SK-N-SH (cell line): ENCODE measurements around the gene C1S. TPM values are rescaled to one million over a fixed set of nuclear protein-coding genes. Genes with fewer than 3 reads are reported as not detected.

Source experiments
- CTCF ChIA-PET: fragments of 300-600, 350-600 bp; formaldehyde crosslinking; extraction: SDS; loops from one replicate; lab custom pipeline; 2021; lab: Yijun Ruan, JAX
- POLR2A ChIA-PET: fragments of 350-600 bp; sonication (Branson Sonifier 250); formaldehyde crosslinking; extraction: SDS; loops from one replicate; lab custom pipeline; 2020; ENCODE audit warnings: antibody characterized with exemption, inconsistent platforms; lab: Yijun Ruan, JAX
- DNase-seq: peaks from one replicate; pipeline ENCODE4 v3.0.0; 2012
- H2AFZ ChIP-seq: fragments of 200-600 bp; sonication (generic); 2 replicates; pipeline ENCODE4 v1.8.1; 2016; ENCODE audit warnings: antibody characterized with exemption, mild to moderate bottlenecking, low read depth
- H3F3A ChIP-seq: fragments of 200-600 bp; sonication (generic); replicated peaks from 2 replicates; pipeline ENCODE3; 2016; ENCODE audit warnings: antibody characterized with exemption, mild to moderate bottlenecking; ENCODE audit not compliant: insufficient read depth
- H3K27ac ChIP-seq, 2 experiments: fragments of 200-500 bp in 1 of 2; fragments of 200-600 bp in 1 of 2; sonication (Bioruptor generic) in 1 of 2; sonication (generic), shearing (Covaris generic) in 1 of 2; 2 replicates each; pipeline versions ENCODE4 v1.5.1 to v1.6.1; 2014 to 2016; ENCODE audit warnings: low read depth in 2 of 2, inconsistent platforms in 1 of 2, low read length in 1 of 2, mild to moderate bottlenecking in 1 of 2, mixed read lengths in 1 of 2
- H3K27me3 ChIP-seq: fragments of 200-600 bp; sonication (generic), shearing (Covaris generic); 2 replicates; pipeline ENCODE4 v1.6.1; 2016; ENCODE audit warnings: mixed run types; ENCODE audit not compliant: insufficient read depth
- H3K36me3 ChIP-seq, 2 experiments: fragments of 200-500 bp in 1 of 2; fragments of 200-600 bp in 1 of 2; sonication (Bioruptor generic) in 1 of 2; sonication (generic) in 1 of 2; replicated peaks in 1 of 2; 2 replicates each; pipeline versions ENCODE3 to v1.5.1; 2014 to 2016; ENCODE audit warnings: low read length in 1 of 2, mild to moderate bottlenecking in 1 of 2; ENCODE audit not compliant: insufficient read depth in 2 of 2, control insufficient read depth in 1 of 2
- H3K4me1 ChIP-seq, 2 experiments: fragments of 200-500 bp in 1 of 2; fragments of 200-600 bp in 1 of 2; sonication (Bioruptor generic) in 1 of 2; sonication (generic), shearing (Covaris generic) in 1 of 2; 2 replicates each; pipeline versions ENCODE4 v1.5.1 to v1.6.1; 2014 to 2016; ENCODE audit warnings: low read depth in 1 of 2, low read length in 1 of 2, mixed run types in 1 of 2; ENCODE audit not compliant: insufficient read depth in 2 of 2, control insufficient read depth in 1 of 2
- H3K4me2 ChIP-seq: fragments of 200-600 bp; sonication (generic), shearing (Covaris generic); 2 replicates; pipeline ENCODE4 v1.6.1; 2017; ENCODE audit warnings: mixed run types
- H3K4me3 ChIP-seq, 2 experiments: fragments of 200-500 bp in 1 of 2; fragments of 200-600 bp in 1 of 2; sonication (Bioruptor generic) in 1 of 2; sonication (generic), shearing (Covaris generic) in 1 of 2; 2 replicates each; pipeline versions ENCODE4 v1.5.1 to v1.8.1; 2014 to 2016; ENCODE audit warnings: low read depth in 2 of 2, inconsistent platforms in 1 of 2, low read length in 1 of 2, mild to moderate bottlenecking in 1 of 2, mixed read lengths in 1 of 2, moderate library complexity in 1 of 2
- H3K79me2 ChIP-seq: fragments of 200-600 bp; sonication (generic); 2 replicates; pipeline ENCODE4 v1.8.1; 2017; ENCODE audit warnings: mild to moderate bottlenecking; ENCODE audit not compliant: insufficient read depth
- H3K9ac ChIP-seq: fragments of 200-600 bp; sonication (generic); 2 replicates; pipeline ENCODE4 v1.6.1; 2017; ENCODE audit warnings: mixed run types
- H3K9me2 ChIP-seq: fragments of 200-600 bp; sonication (generic); 2 replicates; pipeline ENCODE4 v1.6.1; 2017; ENCODE audit warnings: mixed run types
- H3K9me3 ChIP-seq: fragments of 200-600 bp; sonication (generic); 2 replicates; pipeline ENCODE4 v1.6.1; 2017; ENCODE audit warnings: mixed run types, mild to moderate bottlenecking, moderate library complexity
- H4K20me1 ChIP-seq: fragments of 200-600 bp; sonication (generic); 2 replicates; pipeline ENCODE4 v1.6.1; 2017; ENCODE audit warnings: mild to moderate bottlenecking, mixed run types; ENCODE audit not compliant: insufficient read depth
- CHD2 ChIP-seq: fragments of 150-350 bp; IDR thresholded peaks from 2 replicates; pipeline ENCODE4 v1.6.1; 2018; ENCODE audit warnings: low read length; ENCODE audit not compliant: partially characterized antibody
- CTCF ChIP-seq: fragments of 200-600 bp; sonication (generic); IDR thresholded peaks from 2 replicates; pipeline ENCODE4 v1.6.1; 2017; ENCODE audit warnings: antibody characterized with exemption, mild to moderate bottlenecking, moderate library complexity
- FOSL2 ChIP-seq: IDR thresholded peaks from 2 replicates; pipeline ENCODE4 v1.4.0; 2012; ENCODE audit warnings: low read depth, mild to moderate bottlenecking, moderate library complexity, borderline replicate concordance
- FOXJ3 ChIP-seq: sonication (generic); formaldehyde crosslinking; IDR thresholded peaks from 2 replicates; pipeline ENCODE4 v1.5.1; 2020; ENCODE audit warnings: mild to moderate bottlenecking, missing genetic modification reagents
- FOXM1 ChIP-seq: IDR thresholded peaks from 2 replicates; pipeline ENCODE4 v1.4.0; 2012; ENCODE audit warnings: low read depth, mild to moderate bottlenecking
- GABPA ChIP-seq: IDR thresholded peaks from 2 replicates; pipeline ENCODE4 v1.4.0; 2012; ENCODE audit warnings: low read depth, mild to moderate bottlenecking
- IRF3 ChIP-seq: fragments of 150-350 bp; IDR thresholded peaks from 2 replicates; pipeline ENCODE4 v1.6.1; 2016; ENCODE audit warnings: mild to moderate bottlenecking, low read depth, low read length
- MEF2A ChIP-seq: IDR thresholded peaks from 2 replicates; pipeline ENCODE4 v1.4.0; 2012; ENCODE audit warnings: low read depth, borderline replicate concordance
- MXI1 ChIP-seq: IDR thresholded peaks from 2 replicates; pipeline ENCODE4 v1.6.1; 2012; ENCODE audit warnings: mild to moderate bottlenecking, low read depth, low read length, improper control_type of control experiment
- NFIC ChIP-seq: IDR thresholded peaks from 2 replicates; pipeline ENCODE4 v1.4.0; 2012; ENCODE audit warnings: borderline replicate concordance
- NRF1 ChIP-seq: IDR thresholded peaks from 2 replicates; pipeline ENCODE4 v1.6.1; 2012; ENCODE audit warnings: low read depth, mild to moderate bottlenecking, low read length
- RAD21 ChIP-seq: IDR thresholded peaks from 2 replicates; pipeline ENCODE4 v1.6.1; 2012; ENCODE audit warnings: mild to moderate bottlenecking, low read length
- RCOR1 ChIP-seq: fragments of 150-350 bp; IDR thresholded peaks from 2 replicates; pipeline ENCODE4 v1.6.1; 2017; ENCODE audit warnings: antibody characterized with exemption, low read length
- REST ChIP-seq: IDR thresholded peaks from 2 replicates; pipeline ENCODE4 v1.6.1; 2012; ENCODE audit warnings: mild to moderate bottlenecking, low read depth, low read length, moderate library complexity
- RXRA ChIP-seq: IDR thresholded peaks from 2 replicates; pipeline ENCODE4 v1.4.0; 2012; ENCODE audit warnings: low read depth, mild to moderate bottlenecking, borderline replicate concordance
- TAF1 ChIP-seq: IDR thresholded peaks from 2 replicates; pipeline ENCODE4 v1.6.1; 2012; ENCODE audit warnings: low read depth, mild to moderate bottlenecking, low read length, moderate library complexity, borderline replicate concordance
- TEAD4 ChIP-seq: IDR thresholded peaks from 2 replicates; pipeline ENCODE4 v1.4.0; 2012; ENCODE audit warnings: mild to moderate bottlenecking, borderline replicate concordance; ENCODE audit not compliant: insufficient read depth
- ZBTB33 ChIP-seq: IDR thresholded peaks from 2 replicates; pipeline ENCODE4 v1.4.0; 2012; ENCODE audit warnings: low read depth, borderline replicate concordance
- WGBS: methylation state at CpG from one replicate; pipeline ENCODE4 v1.1.6; 2017; ENCODE audit warnings: low lambda C conversion rate; 5-methylcytosine and 5-hydroxymethylcytosine counted together
- polyA plus RNA-seq, 3 experiments: library from polyadenylated mRNA; depleted of rRNA; stranded (reverse); fragments of >200 nt; gene quantifications; 2 replicates each; pipeline ENCODE4 v1.2.3, GENCODE V29; 2012

The C1S gene
- polyA plus RNA-seq, 1 of the 3 experiments (the other 2 are of a cell fraction), result 14.5 TPM

GRCh38 chr12:7091660-7092228 is 31.2 kb downstream of the C1S start:
- Histone ChIP-seq H3K9me2 (no peaks in the 10 kb centered on the region), H3K9me3 (no peaks in the 10 kb centered on the region), H3F3A (peaks cover 6% of the 10 kb centered on the region), H3K9ac (peak overlapping the region; percentile 33; the same call in 1 of the 2 replicates), H3K4me2 (peak overlapping the region; percentile 71), H3K79me2 (no peaks in the 10 kb centered on the region), H3K4me3 (peak overlapping the region in 1 of 2 experiments; percentile 54; a peak in 2 of 4 replicates), H3K27me3 (no peaks in the 10 kb centered on the region), H3K27ac (no peak overlapping the region), H4K20me1 (no peaks in the 10 kb centered on the region), H3K4me1 (peaks cover 0 to 8% of the 10 kb centered on the region in 2 experiments; a peak in 1 of 4 replicates), H2AFZ (peak overlapping the region; percentile 91; the same call in 1 of the 2 replicates), H3K36me3 (no peaks in the 10 kb centered on the region)
- DNase-seq, result no peak
- TF ChIP-seq FOXJ3 (CRISPR knock-in tag) (no peak), NRF1 (no peak), RCOR1 (no peak), RAD21 (no peak), CTCF (no peak), TAF1 (no peak), CHD2 (no peak), ZBTB33 (no peak), IRF3 (no peak), MXI1 (no peak), MEF2A (no peak), REST (no peak), FOXM1 (no peak), FOSL2 (no peak), TEAD4 (no peak), NFIC (no peak), GABPA (no peak), RXRA (no peak)
- 73% methylated on average over 9 of the region's 10 CpGs for WGBS
- ChIA-PET POLR2A (interaction anchor here (0.7 kb wide), 1 partner anchor 148 kb away, joined by 3 read pairs; the partner anchor contains the start of gene C12orf57), CTCF (interaction anchor here (0.8 to 2.2 kb wide), 12 partner anchors 9 to 167 kb away, joined by 3 to 11 read pairs (median 4); partner anchors contain the start of genes C12orf57, C1S and RNU7-1)
